Measurements from ENCODE around the gene BAIAP3.

DNA sequence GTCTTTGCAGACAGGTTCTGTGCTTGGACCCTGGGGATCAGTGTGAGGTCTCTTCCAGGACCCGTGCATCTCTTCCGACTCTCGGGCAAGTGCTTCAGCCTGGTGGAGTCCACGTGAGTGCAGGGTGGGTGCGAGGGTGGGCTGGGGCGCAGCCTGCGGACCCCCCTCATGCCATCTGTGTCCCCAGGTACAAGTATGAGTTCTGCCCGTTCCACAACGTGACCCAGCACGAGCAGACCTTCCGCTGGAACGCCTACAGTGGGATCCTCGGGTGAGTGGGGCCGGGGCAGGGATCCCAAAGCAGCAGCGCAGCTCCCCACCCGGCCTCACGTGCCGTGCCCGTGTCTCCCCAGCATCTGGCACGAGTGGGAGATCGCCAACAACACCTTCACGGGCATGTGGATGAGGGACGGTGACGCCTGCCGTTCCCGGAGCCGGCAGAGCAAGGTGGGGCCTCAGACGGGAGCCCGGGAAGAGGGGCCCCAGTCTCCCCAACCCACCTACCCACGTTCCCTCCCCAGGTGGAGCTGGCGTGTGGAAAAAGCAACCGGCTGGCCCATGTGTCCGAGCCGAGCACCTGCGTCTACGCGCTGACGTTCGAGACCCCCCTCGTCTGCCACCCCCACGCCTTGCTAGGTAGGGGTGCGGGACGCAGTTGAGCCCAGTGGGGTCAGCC is 28.4 kb downstream of the BAIAP3 start:
- TF ChIP-seq, protein P1, sequence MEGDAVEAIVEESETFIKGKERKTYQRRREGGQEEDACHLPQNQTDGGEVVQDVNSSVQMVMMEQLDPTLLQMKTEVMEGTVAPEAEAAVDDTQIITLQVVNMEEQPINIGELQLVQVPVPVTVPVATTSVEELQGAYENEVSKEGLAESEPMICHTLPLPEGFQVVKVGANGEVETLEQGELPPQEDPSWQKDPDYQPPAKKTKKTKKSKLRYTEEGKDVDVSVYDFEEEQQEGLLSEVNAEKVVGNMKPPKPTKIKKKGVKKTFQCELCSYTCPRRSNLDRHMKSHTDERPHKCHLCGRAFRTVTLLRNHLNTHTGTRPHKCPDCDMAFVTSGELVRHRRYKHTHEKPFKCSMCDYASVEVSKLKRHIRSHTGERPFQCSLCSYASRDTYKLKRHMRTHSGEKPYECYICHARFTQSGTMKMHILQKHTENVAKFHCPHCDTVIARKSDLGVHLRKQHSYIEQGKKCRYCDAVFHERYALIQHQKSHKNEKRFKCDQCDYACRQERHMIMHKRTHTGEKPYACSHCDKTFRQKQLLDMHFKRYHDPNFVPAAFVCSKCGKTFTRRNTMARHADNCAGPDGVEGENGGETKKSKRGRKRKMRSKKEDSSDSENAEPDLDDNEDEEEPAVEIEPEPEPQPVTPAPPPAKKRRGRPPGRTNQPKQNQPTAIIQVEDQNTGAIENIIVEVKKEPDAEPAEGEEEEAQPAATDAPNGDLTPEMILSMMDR (conservative IDR thresholded peaks at IDR 0.05; ENCODE audit: low read length), result no peak
- TF ChIP-seq EZH2phosphoT487 (IDR thresholded peaks at IDR 0.05; ENCODE audit: borderline replicate concordance, low read depth, low read length), result no peak

Data from OCI-LY7 (cell line).